ENCODE data around the gene ZNF3. TPM values are rescaled to one million over a fixed set of nuclear protein-coding genes. Genes with fewer than 3 reads are reported as not detected.

The ZNF3 gene
- total RNA-seq, 2 donors from 2014 or later: 20.5 to 21.4 TPM

DNA sequence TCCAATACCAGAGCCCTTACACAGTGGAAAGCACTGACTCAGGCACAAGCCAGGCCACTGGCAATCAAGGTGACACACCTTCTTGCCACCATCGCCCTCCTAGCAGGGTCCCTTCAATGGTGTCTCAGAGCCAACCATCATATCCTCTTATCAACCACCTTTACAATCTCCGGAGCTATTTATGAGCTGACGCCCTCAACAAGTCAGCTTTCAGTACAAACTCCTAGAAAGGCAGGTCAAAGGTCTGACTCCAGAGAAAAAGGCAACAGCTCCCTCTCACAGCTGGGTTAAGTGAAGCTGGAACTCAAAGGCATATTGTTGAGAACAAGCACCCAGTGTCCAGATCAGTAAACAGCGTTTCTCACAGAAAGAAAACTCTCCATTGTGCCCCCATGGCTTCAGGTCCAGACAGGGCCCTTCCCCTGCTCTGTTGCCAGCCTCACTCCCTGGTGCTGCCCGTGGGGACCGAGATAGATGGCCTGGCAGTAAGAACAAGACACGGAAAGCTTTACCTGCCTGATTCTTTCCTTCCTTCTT is 2.4 kb downstream of the ZNF3 start:
- intact Hi-C loops (cut with DNase I): no loop called here
- H3K27me3 ChIP-seq (replicated peaks; ENCODE audit: insufficient read depth): no peaks in the 10 kb centered on the region
- H3K4me3 ChIP-seq: no peak overlapping the region
- DNase-seq (ENCODE audit: low spot score): no peak
- H3K27ac ChIP-seq: no peak overlapping the region
- TF ChIP-seq, protein P1, sequence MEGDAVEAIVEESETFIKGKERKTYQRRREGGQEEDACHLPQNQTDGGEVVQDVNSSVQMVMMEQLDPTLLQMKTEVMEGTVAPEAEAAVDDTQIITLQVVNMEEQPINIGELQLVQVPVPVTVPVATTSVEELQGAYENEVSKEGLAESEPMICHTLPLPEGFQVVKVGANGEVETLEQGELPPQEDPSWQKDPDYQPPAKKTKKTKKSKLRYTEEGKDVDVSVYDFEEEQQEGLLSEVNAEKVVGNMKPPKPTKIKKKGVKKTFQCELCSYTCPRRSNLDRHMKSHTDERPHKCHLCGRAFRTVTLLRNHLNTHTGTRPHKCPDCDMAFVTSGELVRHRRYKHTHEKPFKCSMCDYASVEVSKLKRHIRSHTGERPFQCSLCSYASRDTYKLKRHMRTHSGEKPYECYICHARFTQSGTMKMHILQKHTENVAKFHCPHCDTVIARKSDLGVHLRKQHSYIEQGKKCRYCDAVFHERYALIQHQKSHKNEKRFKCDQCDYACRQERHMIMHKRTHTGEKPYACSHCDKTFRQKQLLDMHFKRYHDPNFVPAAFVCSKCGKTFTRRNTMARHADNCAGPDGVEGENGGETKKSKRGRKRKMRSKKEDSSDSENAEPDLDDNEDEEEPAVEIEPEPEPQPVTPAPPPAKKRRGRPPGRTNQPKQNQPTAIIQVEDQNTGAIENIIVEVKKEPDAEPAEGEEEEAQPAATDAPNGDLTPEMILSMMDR (IDR thresholded peaks at IDR 0.05): no peak
- TF ChIP-seq POLR2A (IDR thresholded peaks at IDR 0.05): no peak
- WGBS: 58% methylated on average over 7 of the region's 7 CpGs
- peaks cover 2 to 14% of the 10 kb centered on the region in 2 donors for H3K36me3 ChIP-seq
- H3K9me3 ChIP-seq: no peaks in the 10 kb centered on the region
- peaks cover 10% of the 10 kb centered on the region for H3K4me1 ChIP-seq (replicated peaks)

DNA sequence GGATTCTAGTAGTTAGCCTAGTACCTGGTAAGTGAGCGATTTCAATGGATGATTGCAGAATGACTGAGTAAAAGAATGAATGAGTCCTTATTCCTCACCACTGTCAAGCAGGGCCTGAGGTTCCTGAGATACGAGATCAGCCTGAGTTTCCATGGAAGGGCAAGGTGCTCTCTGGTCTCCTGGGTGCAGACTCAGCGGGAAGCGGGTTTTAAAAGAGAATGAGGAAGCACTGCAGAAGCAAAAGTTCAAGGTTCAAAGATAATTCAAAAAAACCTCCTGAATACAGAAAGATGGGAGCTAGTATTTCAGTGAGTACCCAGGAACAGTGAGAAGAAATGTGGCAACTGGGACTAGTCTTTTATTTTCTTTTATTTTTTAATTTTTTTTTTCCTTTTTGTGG is 4.3 kb downstream of the ZNF3 start:
- DNase-seq (ENCODE audit: low spot score): no peak
- TF ChIP-seq POLR2A (IDR thresholded peaks at IDR 0.05) (no peak), POLR2AphosphoS5 (IDR thresholded peaks at IDR 0.05) (no peak)
- TF ChIP-seq, protein P1 (IDR thresholded peaks at IDR 0.05): no peak
- H3K27ac ChIP-seq: no peak overlapping the region
- peaks cover 10% of the 10 kb centered on the region for H3K4me1 ChIP-seq (replicated peaks)
- H3K9me3 ChIP-seq: no peaks in the 10 kb centered on the region
- intact Hi-C loops (cut with DNase I): no loop called here
- H3K27me3 ChIP-seq (replicated peaks; ENCODE audit: insufficient read depth): no peaks in the 10 kb centered on the region
- peaks cover 2 to 33% of the 10 kb centered on the region in 2 donors for H3K36me3 ChIP-seq
- no peak overlapping the region for H3K4me3 ChIP-seq
- WGBS: 95% methylated on average over 4 of the region's 4 CpGs

DNA sequence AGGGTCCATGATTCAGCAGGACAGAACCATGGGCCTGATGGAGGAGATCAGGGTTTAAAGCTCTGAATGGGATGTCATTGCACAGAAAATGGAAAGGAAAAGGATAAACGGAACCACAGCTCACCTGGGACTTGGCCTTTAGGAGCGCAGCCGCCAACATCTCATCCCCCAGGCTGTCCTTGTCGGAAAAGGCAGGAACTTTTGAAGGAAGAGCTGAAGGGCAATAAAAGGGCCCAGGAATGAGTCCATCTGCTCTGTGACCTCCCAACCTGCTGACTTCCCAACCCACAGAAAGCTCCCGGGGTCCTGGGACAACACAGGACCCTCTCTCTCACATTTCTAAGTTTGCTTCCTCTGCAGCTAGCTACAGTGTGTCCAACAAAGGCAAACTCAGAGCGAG is 6.1 kb downstream of the ZNF3 start:
- 91% methylated on average over 6 of the region's 6 CpGs for WGBS

DNA sequence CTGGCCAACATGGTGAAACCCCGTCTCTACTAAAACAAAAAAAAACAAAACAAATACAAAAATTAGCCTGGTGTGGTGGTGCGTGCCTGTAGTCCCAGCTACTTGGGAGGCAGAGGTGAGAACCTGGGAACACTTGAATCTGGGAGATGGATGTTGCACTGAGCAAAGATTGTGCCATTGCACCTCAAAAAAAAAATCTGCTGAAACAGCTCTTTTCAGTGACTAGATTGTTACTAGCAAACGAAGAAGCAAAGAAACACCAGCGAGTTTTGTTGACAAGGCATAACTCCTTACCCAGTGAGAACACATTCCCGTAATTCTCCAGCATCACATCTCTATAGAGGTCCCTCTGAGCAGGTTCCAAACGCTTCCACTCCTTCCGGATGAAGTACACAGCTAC is 6.7 kb downstream of the ZNF3 start:
- H3K27ac ChIP-seq: no peak overlapping the region
- TF ChIP-seq, protein P1 (IDR thresholded peaks at IDR 0.05): no peak
- TF ChIP-seq POLR2A (IDR thresholded peaks at IDR 0.05): no peak
- TF ChIP-seq POLR2AphosphoS5 (IDR thresholded peaks at IDR 0.05): no peak
- H3K36me3 ChIP-seq: peaks cover 14 to 48% of the 10 kb centered on the region in 2 donors
- intact Hi-C loops (cut with DNase I): no loop called here
- no peak for DNase-seq (ENCODE audit: low spot score)
- WGBS: 97% methylated on average over 7 of the region's 7 CpGs
- H3K9me3 ChIP-seq: no peaks in the 10 kb centered on the region
- H3K4me3 ChIP-seq: no peak overlapping the region
- peaks cover 2% of the 10 kb centered on the region for H3K4me1 ChIP-seq (replicated peaks)
- H3K27me3 ChIP-seq (replicated peaks; ENCODE audit: insufficient read depth): no peaks in the 10 kb centered on the region

More for the DNA sequence above, 6.1 kb downstream of the ZNF3 start:
- intact Hi-C loops (cut with DNase I): no loop called here
- no peak for DNase-seq (ENCODE audit: low spot score)
- no peak overlapping the region for H3K27ac ChIP-seq
- TF ChIP-seq POLR2AphosphoS5 (IDR thresholded peaks at IDR 0.05) (no peak), POLR2A (IDR thresholded peaks at IDR 0.05) (no peak)
- TF ChIP-seq, protein P1 (IDR thresholded peaks at IDR 0.05): no peak
- peaks cover 8% of the 10 kb centered on the region for H3K4me1 ChIP-seq (replicated peaks)
- H3K27me3 ChIP-seq (replicated peaks; ENCODE audit: insufficient read depth): no peaks in the 10 kb centered on the region
- no peak overlapping the region for H3K4me3 ChIP-seq
- H3K36me3 ChIP-seq: peaks cover 14 to 48% of the 10 kb centered on the region in 2 donors
- no peaks in the 10 kb centered on the region for H3K9me3 ChIP-seq

DNA sequence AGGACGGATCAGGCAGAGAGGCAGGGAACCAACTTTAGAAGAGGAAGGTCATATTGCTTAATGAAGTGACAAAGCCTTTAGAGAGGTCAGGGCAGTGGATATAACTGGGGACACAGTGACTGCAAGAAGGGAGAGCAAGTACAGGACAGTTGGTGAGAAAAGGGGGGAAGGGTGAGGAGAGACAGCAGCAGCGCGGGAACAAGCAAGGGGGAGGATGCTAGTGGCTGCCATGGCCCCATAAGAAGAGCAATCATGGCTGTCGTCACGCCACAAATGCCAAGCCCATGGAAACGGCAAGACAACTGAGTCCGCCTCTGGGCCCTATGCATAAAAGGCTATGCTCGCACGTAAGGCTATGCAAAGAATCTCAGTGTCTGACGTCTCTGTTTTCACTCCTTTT is 9.1 kb downstream of the ZNF3 start:
- TF ChIP-seq, protein P1 (IDR thresholded peaks at IDR 0.05): no peak
- no peak for TF ChIP-seq POLR2AphosphoS5 (IDR thresholded peaks at IDR 0.05)
- no peak overlapping the region for H3K4me3 ChIP-seq
- H3K36me3 ChIP-seq: peaks cover 14 to 48% of the 10 kb centered on the region in 2 donors
- DNase-seq (ENCODE audit: low spot score): no peak
- intact Hi-C loops (cut with DNase I): no loop called here
- H3K27ac ChIP-seq: no peak overlapping the region
- H3K9me3 ChIP-seq: no peaks in the 10 kb centered on the region
- H3K4me1 ChIP-seq (replicated peaks): no peaks in the 10 kb centered on the region
- H3K27me3 ChIP-seq (replicated peaks; ENCODE audit: insufficient read depth): no peaks in the 10 kb centered on the region
- WGBS: 98% methylated on average over 10 of the region's 10 CpGs

Measured in prostate gland (tissue), 2 donors.